GM21381 (cell line): ENCODE measurements around the gene DBR1.
A peak's percentile ranks its signal among the peaks of the same experiment; 100 is the strongest.

Experiments used
- ATAC-seq: cut with Tn5 transposase; IDR thresholded peaks from one replicate; pipeline ENCODE4 v1.9.1; 2021; ENCODE audit warnings: mild to moderate bottlenecking, moderate library complexity; ENCODE audit not compliant: unreplicated experiment

The DBR1 gene

GRCh38 chr3:138174421-138175131, at the start of gene DBR1:
Gene DBR1, minus strand, starts transcription at chr3:138174921. Its CDS starts 126 bp downstream, at chr3:138174795.
- peak; percentile 89 for ATAC-seq

GRCh38 chr3:138222942-138223287, 48.2 kb upstream of the DBR1 start:
- no peak for ATAC-seq

- no peak for ATAC-seq
These were observed 47.6 kb upstream of the DBR1 start for GRCh38 chr3:138222131-138222941.

- ATAC-seq, result no peak
These were observed 46.1 kb upstream of the DBR1 start for GRCh38 chr3:138220788-138221187.

- ATAC-seq, result no peak
These were observed 45.5 kb upstream of the DBR1 start for GRCh38 chr3:138220242-138220641.

GRCh38 chr3:138219255-138219654, 44.5 kb upstream of the DBR1 start:
- ATAC-seq, result no peak

GRCh38 chr3:138213398-138214085, 38.8 kb upstream of the DBR1 start:
- no peak for ATAC-seq

- ATAC-seq, result no peak
These were observed 35.8 kb upstream of the DBR1 start for GRCh38 chr3:138210528-138210927.

- no peak for ATAC-seq
These were observed 31.5 kb upstream of the DBR1 start for GRCh38 chr3:138206196-138206595.

- ATAC-seq, result no peak
These were observed 30.8 kb upstream of the DBR1 start for GRCh38 chr3:138205527-138205926.

- ATAC-seq, result no peak
These were observed 29.2 kb upstream of the DBR1 start for GRCh38 chr3:138203938-138204337.

- no peak for ATAC-seq
These were observed 28.4 kb upstream of the DBR1 start for GRCh38 chr3:138202945-138203701.

- ATAC-seq, result no peak
These were observed 25.7 kb upstream of the DBR1 start for GRCh38 chr3:138200424-138200823.

GRCh38 chr3:138199851-138200250, 25.1 kb upstream of the DBR1 start:
- ATAC-seq, result peak; percentile 53

- no peak for ATAC-seq
These were observed 22.8 kb upstream of the DBR1 start for GRCh38 chr3:138197524-138197923.

GRCh38 chr3:138197058-138197457, 22.3 kb upstream of the DBR1 start:
- no peak for ATAC-seq

- no peak for ATAC-seq
These were observed 21.3 kb upstream of the DBR1 start for GRCh38 chr3:138196023-138196422.

- ATAC-seq, result no peak
These were observed 20.8 kb upstream of the DBR1 start for GRCh38 chr3:138195481-138195880.

- no peak for ATAC-seq
These were observed 13.5 kb upstream of the DBR1 start for GRCh38 chr3:138188013-138188730.

GRCh38 chr3:138187296-138188012, 12.7 kb upstream of the DBR1 start, which contains the start of gene ARMC8:
Gene ARMC8, plus strand, starts transcription at chr3:138187301. Its CDS starts 254 bp downstream, at chr3:138187555.
- peak; percentile 51 for ATAC-seq
